ENCODE measurements around the gene LTO1.

DNA sequence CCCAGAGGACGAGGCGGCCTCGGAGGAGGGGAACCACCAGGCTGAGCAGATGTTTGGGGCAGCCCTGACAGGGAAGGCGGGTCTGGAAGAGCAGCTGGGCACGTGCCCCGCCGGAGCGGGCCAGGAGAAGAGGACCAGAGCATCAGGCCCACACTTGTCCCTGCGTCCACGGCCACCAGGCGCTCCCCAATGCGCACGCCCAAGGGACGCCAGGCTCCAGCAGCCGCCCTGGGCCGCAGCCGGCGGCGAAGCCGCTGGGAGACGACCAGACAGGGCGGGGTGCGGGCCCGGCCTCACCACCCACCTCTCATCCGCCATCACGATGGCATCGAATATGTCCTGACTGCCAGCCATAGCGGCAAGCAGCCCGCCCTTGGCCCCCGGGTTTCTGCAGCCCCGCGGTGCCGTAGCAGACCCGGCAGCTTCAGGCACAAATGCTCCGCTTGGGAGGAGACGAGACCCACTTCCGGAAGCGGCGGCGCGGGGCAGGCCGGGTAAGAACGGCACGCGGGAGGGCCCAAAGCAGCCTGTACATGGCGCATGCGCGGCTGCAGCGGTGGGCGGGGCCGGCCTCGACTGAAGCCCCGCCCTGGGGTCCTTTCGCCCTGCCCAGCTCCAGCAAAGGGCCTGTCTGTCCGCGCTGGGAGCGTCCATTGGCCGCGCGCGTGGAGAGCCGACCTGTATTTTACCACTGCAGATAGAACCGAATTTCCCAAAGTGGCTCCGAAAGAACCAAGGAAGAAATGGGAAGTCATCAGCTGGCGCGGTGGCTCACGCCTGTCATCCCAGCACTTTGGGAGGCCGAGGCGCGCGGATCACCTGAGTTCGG lies at the start of gene LTO1:
- TF ChIP-seq, protein P1, sequence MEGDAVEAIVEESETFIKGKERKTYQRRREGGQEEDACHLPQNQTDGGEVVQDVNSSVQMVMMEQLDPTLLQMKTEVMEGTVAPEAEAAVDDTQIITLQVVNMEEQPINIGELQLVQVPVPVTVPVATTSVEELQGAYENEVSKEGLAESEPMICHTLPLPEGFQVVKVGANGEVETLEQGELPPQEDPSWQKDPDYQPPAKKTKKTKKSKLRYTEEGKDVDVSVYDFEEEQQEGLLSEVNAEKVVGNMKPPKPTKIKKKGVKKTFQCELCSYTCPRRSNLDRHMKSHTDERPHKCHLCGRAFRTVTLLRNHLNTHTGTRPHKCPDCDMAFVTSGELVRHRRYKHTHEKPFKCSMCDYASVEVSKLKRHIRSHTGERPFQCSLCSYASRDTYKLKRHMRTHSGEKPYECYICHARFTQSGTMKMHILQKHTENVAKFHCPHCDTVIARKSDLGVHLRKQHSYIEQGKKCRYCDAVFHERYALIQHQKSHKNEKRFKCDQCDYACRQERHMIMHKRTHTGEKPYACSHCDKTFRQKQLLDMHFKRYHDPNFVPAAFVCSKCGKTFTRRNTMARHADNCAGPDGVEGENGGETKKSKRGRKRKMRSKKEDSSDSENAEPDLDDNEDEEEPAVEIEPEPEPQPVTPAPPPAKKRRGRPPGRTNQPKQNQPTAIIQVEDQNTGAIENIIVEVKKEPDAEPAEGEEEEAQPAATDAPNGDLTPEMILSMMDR (IDR thresholded peaks at IDR 0.05; ENCODE audit: low read depth, low read length): no peak
- TF ChIP-seq, protein P2, sequence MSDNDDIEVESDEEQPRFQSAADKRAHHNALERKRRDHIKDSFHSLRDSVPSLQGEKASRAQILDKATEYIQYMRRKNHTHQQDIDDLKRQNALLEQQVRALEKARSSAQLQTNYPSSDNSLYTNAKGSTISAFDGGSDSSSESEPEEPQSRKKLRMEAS (IDR thresholded peaks at IDR 0.05; ENCODE audit: low read depth, low read length): peak; percentile 74
- TF ChIP-seq MYC (IDR thresholded peaks at IDR 0.05; ENCODE audit: low read depth, low read length): peak; percentile 74
- peak; percentile 51 for TF ChIP-seq POLR2A (IDR thresholded peaks at IDR 0.05; ENCODE audit: extremely low read depth, insufficient read length)
